ENCODE measurements around the gene EML4.

EML4 gene

DNA sequence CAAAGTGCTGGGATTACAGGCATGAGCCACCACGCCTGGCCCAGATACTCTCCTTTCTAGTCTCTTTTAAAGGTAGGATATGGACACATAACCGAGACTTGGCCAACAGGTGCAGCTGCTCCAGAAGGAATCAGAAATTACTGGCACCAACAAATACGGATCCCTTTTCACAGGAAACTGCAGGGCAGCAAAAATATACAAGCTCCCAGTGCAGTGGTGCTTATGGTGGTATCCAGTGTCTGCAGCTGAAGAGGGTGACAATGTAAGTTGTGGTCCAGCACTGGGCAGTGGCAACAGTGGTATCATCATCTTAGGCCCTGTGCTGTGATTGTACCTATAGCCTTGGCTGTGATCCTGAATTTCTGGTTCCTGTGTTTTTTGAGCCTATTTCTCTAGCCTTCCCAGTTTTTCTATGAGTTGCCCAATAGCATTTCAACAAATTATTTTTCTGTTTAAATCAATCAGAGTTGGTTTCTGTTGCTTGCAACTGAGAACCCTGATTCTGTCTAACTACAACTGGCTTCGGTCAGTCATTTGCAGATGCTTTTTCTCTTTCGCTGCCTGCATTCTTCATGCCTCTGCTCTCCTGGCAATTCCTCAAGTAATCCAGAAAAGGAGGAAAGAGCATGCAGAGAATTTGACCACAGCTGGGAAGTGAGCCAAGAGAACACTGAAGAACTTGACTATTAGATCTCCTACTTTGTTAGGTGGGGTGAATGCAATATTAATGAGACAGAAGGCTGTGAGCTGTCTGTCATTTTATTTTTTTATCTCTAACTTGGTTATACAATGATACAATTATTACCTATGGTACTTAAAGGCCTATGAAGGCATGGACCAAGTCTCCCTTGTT, 30.8 kb upstream of the EML4 start:
- DNase-seq = peak; percentile 25

DNA sequence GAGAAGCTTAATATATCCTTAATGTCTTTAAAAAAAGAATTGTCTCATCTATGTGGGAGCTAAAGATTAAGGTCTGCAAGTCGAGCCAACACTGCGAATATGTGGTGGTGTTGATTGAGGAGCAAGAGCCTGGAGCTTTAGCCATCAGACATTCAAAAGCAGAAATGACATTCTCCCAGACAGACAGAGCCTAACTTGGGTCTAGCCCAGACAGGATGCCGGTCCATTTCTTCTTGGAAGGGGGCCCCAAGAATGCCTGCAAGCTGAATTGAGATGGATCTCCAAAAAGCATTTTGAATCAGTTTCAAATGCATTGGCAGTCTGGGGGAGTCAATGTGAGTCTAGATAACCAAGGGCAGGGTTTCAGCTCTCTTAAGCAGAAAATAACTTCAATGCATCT, 30.1 kb upstream of the EML4 start:
- DNase-seq = no peak

DNA sequence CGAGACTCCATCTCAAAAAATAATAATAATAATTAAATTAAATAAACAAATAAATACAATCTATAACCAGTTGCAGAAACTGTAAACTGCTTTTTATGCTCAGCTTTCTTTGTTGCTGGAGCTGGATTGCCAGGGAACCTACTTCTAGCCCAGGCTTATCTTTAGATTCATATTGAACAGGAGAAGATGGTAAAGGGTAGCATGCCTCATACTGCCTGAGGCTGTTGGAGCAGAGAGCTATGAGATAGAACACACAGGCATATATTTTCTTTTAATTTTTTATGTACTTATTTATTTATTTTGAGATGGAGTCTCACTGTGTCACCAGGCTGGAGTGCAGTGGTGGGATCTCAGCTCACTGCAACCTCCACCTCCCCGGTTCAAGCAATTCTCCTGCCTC, 28.7 kb upstream of the EML4 start:
- no peak for DNase-seq

DNA sequence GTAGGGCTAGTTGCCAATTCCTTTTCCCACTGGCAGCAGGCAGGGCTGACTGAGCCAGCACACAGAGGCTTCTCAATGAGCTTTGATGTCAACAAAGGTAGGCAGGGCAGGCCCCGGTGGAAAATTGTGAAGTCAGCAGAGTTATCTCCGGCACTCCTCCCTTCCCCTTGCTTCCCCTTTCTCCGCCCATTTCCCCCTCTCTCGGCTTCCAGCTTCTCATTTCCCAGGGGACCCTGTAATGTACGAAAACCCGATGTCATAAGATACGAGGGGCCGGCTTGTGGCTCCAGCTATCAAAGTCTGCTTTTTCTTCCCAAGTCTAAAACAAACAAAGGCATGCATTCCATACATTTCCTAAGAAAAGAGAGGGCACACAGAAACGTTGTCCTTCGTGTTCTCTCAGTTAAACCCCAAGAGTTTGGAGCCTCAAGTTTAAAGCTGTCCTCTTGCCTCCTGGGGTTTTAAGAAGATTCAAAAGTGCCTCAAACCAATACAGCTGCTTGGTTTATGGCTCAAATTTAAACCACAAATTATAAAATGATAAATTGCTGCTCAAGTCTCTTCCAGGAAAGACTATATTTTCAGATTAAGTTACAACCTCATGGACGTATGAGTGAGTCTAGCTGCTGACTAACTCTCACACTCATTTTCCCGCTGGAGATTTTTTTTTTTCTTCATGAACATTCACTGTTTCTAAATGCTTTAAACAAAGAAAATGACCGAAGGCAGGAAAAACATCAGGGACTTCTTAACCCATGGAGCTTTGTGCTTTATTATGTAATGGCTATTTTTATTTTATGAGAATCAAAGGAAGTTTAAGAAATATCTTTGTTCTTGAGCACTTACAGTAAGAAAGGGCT, 27.2 kb upstream of the EML4 start:
- peak; percentile 27 for DNase-seq

DNA sequence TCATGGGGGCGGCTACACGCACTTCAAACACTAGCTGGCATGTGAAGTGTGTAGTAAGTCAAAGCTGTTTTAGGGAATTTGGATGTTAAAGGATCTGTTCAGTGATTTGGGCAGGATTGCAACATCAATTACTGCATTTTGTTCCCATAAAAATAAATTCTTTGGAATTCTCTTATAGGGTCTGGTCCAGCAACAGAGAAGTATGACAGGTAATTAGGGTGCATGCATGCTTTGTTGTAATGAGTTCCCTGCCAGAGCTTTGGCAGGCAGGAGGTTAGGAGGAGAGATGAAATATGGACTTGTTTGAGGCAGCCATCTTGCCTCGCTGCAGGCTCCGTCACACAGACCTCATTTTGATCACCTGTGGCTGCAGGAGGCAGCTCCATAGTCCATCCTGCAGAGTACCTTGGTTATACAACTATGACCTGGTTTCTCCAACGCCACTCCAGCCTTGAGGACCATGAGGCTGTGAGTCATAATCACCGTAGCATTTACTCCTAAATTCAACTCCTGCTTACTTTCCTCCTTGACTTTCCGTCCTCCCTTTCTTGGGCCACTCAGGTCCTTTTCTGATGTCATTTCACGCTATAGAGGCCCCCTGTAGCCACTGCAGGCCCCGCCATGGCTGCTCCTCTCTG, 26.5 kb upstream of the EML4 start:
- DNase-seq = no peak

DNA sequence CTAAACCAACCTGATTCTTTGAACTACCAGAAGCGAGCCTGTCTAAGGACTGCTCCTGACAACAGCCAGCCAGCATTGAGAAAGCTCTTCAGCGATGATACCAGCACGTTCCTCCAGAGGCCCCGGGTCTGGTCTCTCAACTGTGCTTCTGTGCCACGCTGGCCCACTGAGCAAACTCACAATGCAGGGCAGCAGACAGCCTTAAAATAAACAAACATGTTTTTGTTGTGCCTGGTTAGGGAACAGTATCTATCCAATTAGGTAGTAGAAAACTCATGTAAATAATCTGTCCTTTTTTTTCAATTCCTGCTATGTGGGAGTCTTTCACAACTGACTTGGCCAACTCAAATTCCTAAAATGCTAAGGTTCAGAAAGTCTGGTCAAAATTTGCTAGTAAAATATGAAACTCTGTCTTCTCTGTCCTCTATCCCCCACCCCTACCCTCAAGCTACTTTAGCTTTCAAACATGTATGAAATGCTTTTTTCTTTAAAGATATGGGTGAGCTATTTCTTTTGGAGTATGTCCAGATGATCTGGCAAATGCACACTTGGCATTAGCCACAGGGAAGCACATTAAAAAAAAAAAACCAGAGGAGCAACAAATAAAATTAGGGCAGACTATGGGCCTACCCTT, 21.4 kb upstream of the EML4 start:
- DNase-seq = peak; percentile 33

GRCh38 chr2:42150159-42150558, 19.0 kb upstream of the EML4 start:
- DNase-seq = no peak

DNA sequence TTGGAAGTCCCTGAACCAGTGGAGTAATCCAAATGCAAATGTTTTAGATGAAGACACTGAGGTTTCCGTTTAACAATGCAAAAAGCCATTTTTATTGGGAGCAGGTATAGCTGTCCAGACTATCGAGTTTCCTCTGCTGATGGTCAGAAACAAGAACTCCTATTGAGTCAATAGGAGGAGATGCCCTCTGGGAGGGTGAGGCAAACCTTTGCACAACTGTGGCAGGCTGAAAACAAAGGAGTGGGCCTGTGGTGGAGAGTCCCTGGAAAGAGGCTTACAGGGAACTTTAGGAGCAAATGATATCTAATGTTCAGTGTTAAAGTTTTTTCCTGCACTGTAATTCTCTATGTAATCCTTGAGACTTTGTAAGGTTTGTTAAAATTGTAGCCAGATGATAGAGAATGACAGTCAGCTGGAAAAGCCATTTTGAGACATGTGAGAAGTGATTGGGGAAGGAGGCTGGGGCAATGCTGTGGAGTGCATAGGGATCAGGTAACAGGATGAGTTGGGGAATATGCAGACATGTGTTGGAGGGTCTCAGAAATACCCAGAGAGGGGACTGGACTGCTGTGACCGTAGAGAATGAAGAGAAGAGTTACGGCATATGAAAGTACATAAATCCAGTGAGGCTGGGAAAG, 15.1 kb upstream of the EML4 start:
- no peak for DNase-seq

DNA sequence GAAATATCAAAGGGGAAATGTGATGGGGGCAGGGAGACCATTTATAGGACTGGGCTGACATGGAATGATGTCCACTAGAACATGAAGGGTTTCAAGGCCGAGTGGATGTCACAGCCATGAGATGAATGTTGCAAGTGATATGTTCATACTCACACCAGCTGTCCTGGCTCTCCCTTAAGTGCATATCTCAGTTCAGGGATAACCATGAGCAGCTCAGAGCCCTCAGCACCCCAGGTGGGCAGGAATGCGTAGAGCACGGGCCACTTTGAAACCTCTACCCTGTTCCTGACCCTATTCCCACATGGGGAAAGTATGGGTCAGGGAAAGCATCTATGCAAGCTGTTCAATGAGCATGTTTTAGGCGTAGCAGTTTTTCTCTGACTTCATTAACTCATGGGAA, 12.4 kb upstream of the EML4 start:
- no peak for DNase-seq

GRCh38 chr2:42161444-42161843, 7.7 kb upstream of the EML4 start:
- no peak for DNase-seq

DNA sequence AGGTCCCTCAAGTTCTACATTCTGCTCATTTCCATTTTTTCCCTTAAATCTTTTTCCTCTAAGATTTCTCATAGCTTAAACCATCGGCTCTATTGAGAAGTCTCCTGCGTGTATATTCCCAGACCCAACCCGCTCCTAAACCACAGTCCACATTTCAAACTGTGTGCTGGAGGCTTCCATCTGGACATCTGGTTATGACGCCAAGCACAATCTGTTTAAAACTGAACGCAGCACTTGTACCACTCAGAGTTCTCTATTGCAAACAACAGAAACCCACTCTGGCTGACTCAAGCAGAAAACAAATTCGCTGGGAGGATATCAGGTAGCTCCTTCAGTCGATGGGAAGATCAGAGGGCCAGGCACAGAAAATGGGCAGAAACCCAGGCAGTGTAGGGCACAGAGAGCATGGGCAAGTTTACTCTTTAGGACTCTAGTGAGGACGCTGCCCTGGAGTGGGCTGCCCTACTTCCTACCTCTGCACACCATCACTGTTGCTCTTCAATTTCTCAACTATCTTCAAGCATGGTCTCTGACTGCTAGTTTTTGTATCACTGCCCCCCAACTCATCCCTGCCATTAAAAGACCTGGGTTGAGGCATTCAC, 5.6 kb upstream of the EML4 start:
- peak; percentile 67 for DNase-seq

DNA sequence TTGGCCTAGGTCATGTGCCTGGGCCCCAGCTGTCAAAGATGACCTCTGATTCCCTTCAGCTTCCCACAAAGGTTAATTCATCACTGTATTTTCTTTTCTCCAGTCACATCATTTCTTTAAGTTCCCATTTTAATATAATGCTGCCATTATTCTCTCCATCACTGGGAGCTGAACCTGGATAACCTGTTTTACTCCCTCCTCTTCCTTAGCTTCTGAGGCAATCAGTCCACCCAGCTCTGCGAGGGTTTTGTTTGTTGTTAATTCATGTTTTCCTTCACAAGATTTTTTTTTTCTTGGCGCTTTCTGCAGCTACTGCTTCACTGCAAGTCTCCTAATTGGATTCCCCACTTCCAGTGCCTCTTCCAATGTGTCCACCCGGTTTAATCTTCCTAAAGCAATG, 5.1 kb upstream of the EML4 start:
- no peak for DNase-seq

DNA sequence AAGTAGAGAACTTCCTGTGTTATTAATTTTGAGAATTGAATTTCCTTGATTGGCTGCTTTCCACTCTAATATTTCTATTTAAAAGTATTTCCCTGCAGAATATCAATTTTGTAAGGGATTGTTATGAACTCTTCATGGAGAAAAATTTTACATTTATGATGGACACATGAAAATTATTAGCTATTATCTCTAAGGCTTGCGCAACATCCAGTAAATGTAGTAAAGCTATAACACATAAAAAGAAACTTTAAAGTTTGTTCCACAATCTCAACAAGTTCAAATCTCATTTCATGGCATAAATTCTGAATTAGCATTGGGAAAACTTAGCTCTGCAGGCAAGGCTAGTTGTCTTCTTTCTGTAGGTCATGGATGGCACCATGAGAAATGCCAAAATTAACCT, 4.2 kb upstream of the EML4 start:
- DNase-seq = no peak

- no peak for DNase-seq
These were observed 1.7 kb upstream of the EML4 start for GRCh38 chr2:42167458-42167857.

GRCh38 chr2:42168459-42169099, 574 bp upstream of the EML4 start:
- no peak for DNase-seq

- no peak for DNase-seq
These were observed 845 bp downstream of the EML4 start for GRCh38 chr2:42169874-42170521.

GRCh38 chr2:42170619-42171395, 1.7 kb downstream of the EML4 start:
- no peak for DNase-seq

GRCh38 chr2:42171396-42171980, 2.3 kb downstream of the EML4 start:
- no peak for DNase-seq

- no peak for DNase-seq
These were observed 2.9 kb downstream of the EML4 start for GRCh38 chr2:42172020-42172419.

DNA sequence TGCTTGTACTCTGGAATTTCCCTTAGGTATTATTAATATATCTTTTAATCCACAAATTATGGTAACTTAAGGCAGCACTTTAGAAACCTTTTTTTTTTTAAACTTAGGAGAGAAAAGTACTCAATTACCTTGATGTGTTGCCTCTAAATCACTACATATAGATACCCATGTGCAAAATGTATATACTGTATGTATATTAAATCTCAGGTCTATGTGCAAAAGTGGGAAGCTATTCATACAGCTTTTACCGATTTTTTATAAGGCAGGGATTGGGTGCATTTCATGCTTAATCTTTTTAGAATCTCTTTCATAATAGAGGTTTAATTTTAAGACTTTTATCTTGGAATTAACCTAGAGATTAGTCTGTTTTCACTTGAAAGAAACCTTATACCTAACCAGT, 3.4 kb downstream of the EML4 start:
- DNase-seq = no peak
